ENCODE data around the gene GRHL1.

- no peak for TF ChIP-seq CTCF (IDR thresholded peaks at IDR 0.05)
- no peak for TF ChIP-seq POLR2A (IDR thresholded peaks at IDR 0.05)
- TF ChIP-seq EP300 (IDR thresholded peaks at IDR 0.05), result no peak
These were observed 31.4 kb downstream of the GRHL1 start for GRCh38 chr2:9982891-9983290.

Measured in ovary (tissue), 3 donors.